ENCODE measurements around the gene NPTX1.
A peak's percentile ranks its signal among the peaks of the same experiment; 100 is the strongest.

NPTX1 gene

GRCh38 chr17:80427366-80428282 is 48.8 kb downstream of the NPTX1 start:
- TF ChIP-seq CTCF (IDR thresholded peaks at IDR 0.05; ENCODE audit: low read depth, low read length), result no peak
- H3K4me3 ChIP-seq (ENCODE audit: low read depth, low read length), result no peak overlapping the region

- peak; percentile 88 for TF ChIP-seq CTCF (IDR thresholded peaks at IDR 0.05; ENCODE audit: low read depth, low read length)
- no peak overlapping the region for H3K4me3 ChIP-seq (ENCODE audit: low read depth, low read length)
These were observed 49.6 kb downstream of the NPTX1 start for GRCh38 chr17:80426671-80427326.

GRCh38 chr17:80425835-80426426 is 50.5 kb downstream of the NPTX1 start:
- H3K4me3 ChIP-seq (ENCODE audit: low read depth, low read length), result no peak overlapping the region
- no peak for TF ChIP-seq CTCF (IDR thresholded peaks at IDR 0.05; ENCODE audit: low read depth, low read length)

- no peak overlapping the region for H3K4me3 ChIP-seq (ENCODE audit: low read depth, low read length)
These were observed 51.3 kb downstream of the NPTX1 start for GRCh38 chr17:80424878-80425765.

GRCh38 chr17:80424261-80424660 is 52.1 kb downstream of the NPTX1 start:
- H3K4me3 ChIP-seq (ENCODE audit: low read depth, low read length), result no peak overlapping the region
- TF ChIP-seq CTCF (IDR thresholded peaks at IDR 0.05; ENCODE audit: low read depth, low read length), result no peak

More at GRCh38 chr17:80424878-80425765, 51.3 kb downstream of the NPTX1 start:
- no peak for TF ChIP-seq CTCF (IDR thresholded peaks at IDR 0.05; ENCODE audit: low read depth, low read length)

- no peak for TF ChIP-seq CTCF (IDR thresholded peaks at IDR 0.05; ENCODE audit: low read depth, low read length)
These were observed 52.7 kb downstream of the NPTX1 start for GRCh38 chr17:80423536-80424225.

More at GRCh38 chr17:80423536-80424225, 52.7 kb downstream of the NPTX1 start:
- H3K4me3 ChIP-seq (ENCODE audit: low read depth, low read length), result no peak overlapping the region
